Measurements from ENCODE around the gene UGT1A6. TPM values are rescaled to one million over a fixed set of nuclear protein-coding genes. Genes with fewer than 3 reads are reported as not detected.

The UGT1A6 gene
- total and polyA plus RNA-seq, 12 donors, result not detected

- no peak for TF ChIP-seq CTCF (IDR thresholded peaks at IDR 0.05)
- Histone ChIP-seq H3K36me3 (no peaks in the 10 kb centered on the region), H3K4me1 (no peaks in the 10 kb centered on the region), H3K9me3 (no peaks in the 10 kb centered on the region), H3K27me3 (peaks cover 0 to 31% (median 12%) of the 10 kb centered on the region in 7 donors), H3K4me3 (no peak overlapping the region), H3K27ac (no peak overlapping the region)
- DNase-seq, result no peak
- intact Hi-C loops (cut with DNase I), result no loop called here
- 87 to 93% methylated on average over 9 of the region's 9 CpGs for WGBS, 2 donors
- no peak for ATAC-seq
These were observed 76.6 kb downstream of the UGT1A6 start for GRCh38 chr2:233769260-233769659.

GRCh38 chr2:233772153-233772552 lies 79.5 kb downstream of the UGT1A6 start:
- DNase-seq (no peak), ATAC-seq (no peak)
- H3K9me3 ChIP-seq, result peaks cover 0 to 9% (median 0%) of the 10 kb centered on the region in 11 donors
- H3K27ac ChIP-seq, result no peak overlapping the region
- intact Hi-C loops (cut with DNase I), result no loop called here
- 83 to 86% methylated on average over 16 of the region's 16 CpGs for WGBS, 2 donors
- H3K4me1 ChIP-seq, result no peaks in the 10 kb centered on the region
- peaks cover 0 to 10% (median 0%) of the 10 kb centered on the region in 7 donors for H3K27me3 ChIP-seq
- TF ChIP-seq CTCF (IDR thresholded peaks at IDR 0.05), result no peak
- no peaks in the 10 kb centered on the region for H3K36me3 ChIP-seq
- H3K4me3 ChIP-seq, result no peak overlapping the region

- intact Hi-C loops (cut with DNase I), result no loop called here
- Histone ChIP-seq H3K27me3 (peaks cover 0 to 11% (median 0%) of the 10 kb centered on the region in 7 donors), H3K36me3 (no peaks in the 10 kb centered on the region), H3K27ac (no peak overlapping the region), H3K9me3 (peaks cover 0 to 9% (median 0%) of the 10 kb centered on the region in 11 donors), H3K4me1 (no peaks in the 10 kb centered on the region), H3K4me3 (no peak overlapping the region)
- no peak for TF ChIP-seq CTCF (IDR thresholded peaks at IDR 0.05)
- 53 to 61% methylated on average over 5 of the region's 5 CpGs for WGBS, 2 donors
- DNase-seq (no peak), ATAC-seq (no peak)
These were observed 79.9 kb downstream of the UGT1A6 start for GRCh38 chr2:233772583-233772982.

DNA sequence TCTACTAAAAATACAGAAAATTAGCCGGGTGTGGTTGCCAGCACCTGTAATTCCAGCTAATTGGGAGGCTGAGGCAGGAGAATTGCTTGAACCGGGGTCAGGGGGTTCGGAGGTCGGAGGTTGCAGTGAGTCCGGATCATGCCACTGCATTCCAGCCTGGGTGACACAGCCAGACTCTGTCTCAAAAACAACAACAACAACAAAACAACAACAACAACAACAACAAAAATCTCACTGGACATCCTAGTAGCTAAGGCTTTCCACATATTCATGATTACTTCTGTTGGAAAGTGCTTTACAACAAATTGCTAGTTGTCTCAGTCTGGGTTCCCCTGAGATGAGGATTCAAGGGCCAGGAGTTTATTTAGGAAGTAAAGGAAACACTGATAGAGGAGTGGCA lies 81.2 kb downstream of the UGT1A6 start:
- no peaks in the 10 kb centered on the region for H3K4me1 ChIP-seq
- no peak for ATAC-seq
- no peak for DNase-seq
- TF ChIP-seq CTCF (IDR thresholded peaks at IDR 0.05), result no peak
- H3K4me3 ChIP-seq, result no peak overlapping the region
- intact Hi-C loops (cut with DNase I), result no loop called here
- H3K36me3 ChIP-seq, result no peaks in the 10 kb centered on the region
- peaks cover 0 to 9% (median 0%) of the 10 kb centered on the region in 11 donors for H3K9me3 ChIP-seq
- WGBS, 2 donors, result 87 to 91% methylated on average over 5 of the region's 5 CpGs
- no peak overlapping the region for H3K27ac ChIP-seq
- H3K27me3 ChIP-seq, result peaks cover 0 to 18% (median 0%) of the 10 kb centered on the region in 7 donors

Data from heart right ventricle (tissue), 16 donors.